DND-41 (cell line): ENCODE results near the gene SPINT2.

ENCODE experiments used
- ATAC-seq: fragments of 200-7000 bp; cut with Tn5 transposase; 3 replicates; pipeline ENCODE4 v1.9.1; 2021; ENCODE audit warnings: low read depth; ENCODE audit not compliant: insufficient read depth
- DNase-seq: peaks from one replicate; pipeline ENCODE4 v3.0.0-alpha.2; 2020
- H2AFZ ChIP-seq: 2 replicates; pipeline ENCODE4 v1.6.0; 2012; ENCODE audit warnings: low read depth, low read length
- H3K27ac ChIP-seq: 2 replicates; pipeline ENCODE4 v1.5.1; 2012; ENCODE audit warnings: low read length, inconsistent platforms
- H3K27me3 ChIP-seq: fragments of 200-600 bp; sonication (generic); 2 replicates; pipeline ENCODE4 v1.6.0; 2012; ENCODE audit warnings: low read length, mild to moderate bottlenecking, inconsistent platforms; ENCODE audit not compliant: insufficient read depth, poor library complexity
- H3K36me3 ChIP-seq: 2 replicates; pipeline ENCODE4 v1.5.1; 2012; ENCODE audit warnings: low read length, inconsistent platforms; ENCODE audit not compliant: insufficient read depth
- H3K4me1 ChIP-seq: 2 replicates; pipeline ENCODE4 v1.5.1; 2012; ENCODE audit warnings: mild to moderate bottlenecking, low read length; ENCODE audit not compliant: insufficient read depth
- H3K4me2 ChIP-seq: 2 replicates; pipeline ENCODE4 v1.6.0; 2012; ENCODE audit warnings: mild to moderate bottlenecking, moderate library complexity, low read length, inconsistent platforms; ENCODE audit not compliant: insufficient read depth
- H3K4me3 ChIP-seq, 2 experiments: fragments of 200-600 bp in 1 of 2; shearing (Covaris generic) in 1 of 2; 2 replicates each; pipeline ENCODE4 v1.5.1; 2012 to 2016; ENCODE audit warnings: inconsistent platforms in 2 of 2, low read length in 2 of 2, mild to moderate bottlenecking in 2 of 2, low read depth in 1 of 2, moderate library complexity in 1 of 2
- H3K79me2 ChIP-seq: 2 replicates; pipeline ENCODE4 v1.6.0; 2012; ENCODE audit warnings: low read length, inconsistent platforms; ENCODE audit not compliant: insufficient read depth
- H3K9ac ChIP-seq: 2 replicates; pipeline ENCODE4 v1.6.0; 2012; ENCODE audit warnings: low read depth, mild to moderate bottlenecking, inconsistent platforms, low read length, moderate library complexity
- H3K9me3 ChIP-seq: 2 replicates; pipeline ENCODE4 v1.5.1; 2012; ENCODE audit warnings: low read length, moderate library complexity, mild to moderate bottlenecking, inconsistent platforms; ENCODE audit not compliant: insufficient read depth, severe bottlenecking
- H4K20me1 ChIP-seq: 2 replicates; pipeline ENCODE4 v1.6.0; 2012; ENCODE audit warnings: low read length; ENCODE audit not compliant: insufficient read depth
- EZH2 ChIP-seq: IDR thresholded peaks from 3 replicates; pipeline ENCODE4 v1.6.1; 2012; ENCODE audit warnings: borderline replicate concordance, low read depth, mild to moderate bottlenecking, moderate library complexity, low read length, inconsistent platforms; ENCODE audit not compliant: severe bottlenecking
- TF ChIP-seq, protein P1 (sequence below): IDR thresholded peaks from 2 replicates; pipeline ENCODE4 v1.5.1; 2012; ENCODE audit warnings: borderline replicate concordance, low read length, moderate library complexity, mild to moderate bottlenecking; ENCODE audit not compliant: poor library complexity, severe bottlenecking; ENCODE audit errors: extremely low read depth

Gene SPINT2

DNA sequence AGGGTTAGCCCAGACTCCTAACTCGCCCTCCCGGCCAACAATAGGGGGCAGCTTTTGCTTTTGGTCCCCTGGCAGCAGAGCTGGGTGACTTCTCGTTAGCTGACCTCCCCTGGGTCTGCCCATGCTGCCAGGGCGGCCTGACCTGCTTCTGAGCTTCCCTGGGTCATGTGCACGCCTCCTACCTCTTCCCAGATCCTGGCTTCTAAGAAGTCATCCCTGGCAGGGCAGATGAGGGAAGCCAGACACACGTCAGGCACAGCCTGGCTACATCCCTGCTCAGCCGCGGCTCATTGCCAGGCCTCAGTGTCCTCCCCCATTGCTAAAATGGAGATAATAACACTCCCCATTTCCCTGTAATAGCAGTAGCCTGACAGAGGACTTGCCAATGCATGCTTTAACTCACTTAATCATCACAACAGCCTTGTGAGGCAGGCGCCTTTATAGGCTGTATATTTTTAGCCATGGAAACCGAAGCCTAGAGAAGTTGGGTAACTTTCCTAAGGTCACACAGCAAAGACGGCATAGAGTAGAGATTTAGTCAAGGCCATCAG, 57.3 kb downstream of the SPINT2 start:
- Histone ChIP-seq H4K20me1 (no peaks in the 10 kb centered on the region), H3K9me3 (no peaks in the 10 kb centered on the region), H3K27me3 (peaks cover 14% of the 10 kb centered on the region), H3K4me3 (no peak overlapping the region), H2AFZ (no peak overlapping the region), H3K79me2 (no peaks in the 10 kb centered on the region), H3K36me3 (no peaks in the 10 kb centered on the region), H3K9ac (no peak overlapping the region), H3K4me1 (peaks cover 12% of the 10 kb centered on the region; the same call in 1 of the 2 replicates), H3K4me2 (no peak overlapping the region), H3K27ac (no peak overlapping the region)
- no peak for TF ChIP-seq EZH2
- TF ChIP-seq, protein P1, sequence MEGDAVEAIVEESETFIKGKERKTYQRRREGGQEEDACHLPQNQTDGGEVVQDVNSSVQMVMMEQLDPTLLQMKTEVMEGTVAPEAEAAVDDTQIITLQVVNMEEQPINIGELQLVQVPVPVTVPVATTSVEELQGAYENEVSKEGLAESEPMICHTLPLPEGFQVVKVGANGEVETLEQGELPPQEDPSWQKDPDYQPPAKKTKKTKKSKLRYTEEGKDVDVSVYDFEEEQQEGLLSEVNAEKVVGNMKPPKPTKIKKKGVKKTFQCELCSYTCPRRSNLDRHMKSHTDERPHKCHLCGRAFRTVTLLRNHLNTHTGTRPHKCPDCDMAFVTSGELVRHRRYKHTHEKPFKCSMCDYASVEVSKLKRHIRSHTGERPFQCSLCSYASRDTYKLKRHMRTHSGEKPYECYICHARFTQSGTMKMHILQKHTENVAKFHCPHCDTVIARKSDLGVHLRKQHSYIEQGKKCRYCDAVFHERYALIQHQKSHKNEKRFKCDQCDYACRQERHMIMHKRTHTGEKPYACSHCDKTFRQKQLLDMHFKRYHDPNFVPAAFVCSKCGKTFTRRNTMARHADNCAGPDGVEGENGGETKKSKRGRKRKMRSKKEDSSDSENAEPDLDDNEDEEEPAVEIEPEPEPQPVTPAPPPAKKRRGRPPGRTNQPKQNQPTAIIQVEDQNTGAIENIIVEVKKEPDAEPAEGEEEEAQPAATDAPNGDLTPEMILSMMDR = no peak
- DNase-seq (no peak), ATAC-seq (no peak)

DNA sequence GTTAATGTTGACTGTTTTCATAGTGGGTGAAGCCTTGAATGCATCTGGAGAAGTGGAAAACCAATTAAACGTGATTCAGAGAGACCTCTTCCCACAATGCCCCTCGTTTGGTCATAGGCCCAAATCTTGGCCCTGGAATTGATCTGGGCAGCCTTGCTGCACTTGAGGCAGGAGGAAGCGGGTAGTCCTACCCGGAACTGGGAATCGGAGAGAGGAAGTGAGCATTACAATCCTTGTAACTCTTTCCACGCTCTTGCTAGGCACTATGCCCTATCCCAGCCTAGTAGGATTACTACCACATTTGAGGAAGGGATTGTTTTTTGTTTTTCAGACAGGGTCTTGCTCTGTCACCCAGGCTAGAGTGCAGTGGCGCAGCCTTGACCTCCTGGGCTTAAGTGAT, 58.9 kb downstream of the SPINT2 start:
- no peak overlapping the region for H2AFZ ChIP-seq
- H3K4me2 ChIP-seq = no peak overlapping the region
- peaks cover 14% of the 10 kb centered on the region for H3K27me3 ChIP-seq
- no peak overlapping the region for H3K9ac ChIP-seq
- no peak for ATAC-seq
- H3K4me3 ChIP-seq = no peak overlapping the region
- peaks cover 9% of the 10 kb centered on the region; the same call in 1 of the 2 replicates for H3K4me1 ChIP-seq
- no peaks in the 10 kb centered on the region for H3K79me2 ChIP-seq
- H3K36me3 ChIP-seq = no peaks in the 10 kb centered on the region
- no peak overlapping the region for H3K27ac ChIP-seq
- H4K20me1 ChIP-seq = no peaks in the 10 kb centered on the region
- TF ChIP-seq EZH2 = no peak
- TF ChIP-seq, protein P1 = no peak
- no peak for DNase-seq
- no peaks in the 10 kb centered on the region for H3K9me3 ChIP-seq

DNA sequence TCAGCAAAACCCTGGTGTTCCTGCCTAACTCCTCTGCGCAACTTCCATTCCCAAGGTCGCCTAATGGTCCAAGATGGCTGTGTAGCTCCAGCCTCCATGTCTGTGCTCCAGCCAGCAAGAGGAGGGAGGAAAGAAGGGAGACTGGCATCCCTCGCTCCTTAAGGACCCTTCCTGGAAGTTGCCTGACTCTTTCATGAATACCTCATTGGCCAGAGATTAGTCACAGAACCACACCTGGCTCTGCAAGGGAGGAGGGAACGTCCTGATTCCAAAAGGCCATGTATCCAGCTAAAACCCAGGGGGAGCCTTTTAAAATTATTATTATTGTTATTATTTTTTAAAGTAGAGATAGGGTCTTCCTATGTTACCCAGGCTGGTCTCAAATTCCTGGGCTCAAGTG, 60.1 kb downstream of the SPINT2 start:
- H3K4me3 ChIP-seq = no peak overlapping the region
- no peaks in the 10 kb centered on the region for H4K20me1 ChIP-seq
- no peak overlapping the region for H3K27ac ChIP-seq
- H3K79me2 ChIP-seq = no peaks in the 10 kb centered on the region
- DNase-seq (no peak), ATAC-seq (no peak)
- no peaks in the 10 kb centered on the region for H3K36me3 ChIP-seq
- TF ChIP-seq, protein P1 = no peak
- no peak for TF ChIP-seq EZH2
- H3K9ac ChIP-seq = no peak overlapping the region
- H3K4me2 ChIP-seq = no peak overlapping the region
- no peaks in the 10 kb centered on the region for H3K9me3 ChIP-seq
- H3K4me1 ChIP-seq = peaks cover 9% of the 10 kb centered on the region; the same call in 1 of the 2 replicates
- H3K27me3 ChIP-seq = peaks cover 9% of the 10 kb centered on the region
- no peak overlapping the region for H2AFZ ChIP-seq

DNA sequence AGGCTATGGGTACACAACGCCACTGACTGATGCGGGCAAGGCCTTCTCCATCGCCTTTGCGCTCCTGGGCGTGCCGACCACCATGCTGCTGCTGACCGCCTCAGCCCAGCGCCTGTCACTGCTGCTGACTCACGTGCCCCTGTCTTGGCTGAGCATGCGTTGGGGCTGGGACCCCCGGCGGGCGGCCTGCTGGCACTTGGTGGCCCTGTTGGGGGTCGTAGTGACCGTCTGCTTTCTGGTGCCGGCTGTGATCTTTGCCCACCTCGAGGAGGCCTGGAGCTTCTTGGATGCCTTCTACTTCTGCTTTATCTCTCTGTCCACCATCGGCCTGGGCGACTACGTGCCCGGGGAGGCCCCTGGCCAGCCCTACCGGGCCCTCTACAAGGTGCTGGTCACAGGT, 62.2 kb downstream of the SPINT2 start:
- TF ChIP-seq EZH2 = no peak
- TF ChIP-seq, protein P1 = no peak
- H3K79me2 ChIP-seq = no peaks in the 10 kb centered on the region
- ATAC-seq = no peak

More for the DNA sequence above, 62.2 kb downstream of the SPINT2 start:
- Histone ChIP-seq H3K27ac (no peak overlapping the region), H3K4me1 (no peaks in the 10 kb centered on the region), H3K36me3 (no peaks in the 10 kb centered on the region), H3K9me3 (no peaks in the 10 kb centered on the region), H3K9ac (no peak overlapping the region), H3K4me3 (no peak overlapping the region), H3K27me3 (no peaks in the 10 kb centered on the region), H2AFZ (no peak overlapping the region), H3K4me2 (no peak overlapping the region), H4K20me1 (no peaks in the 10 kb centered on the region)
- DNase-seq = no peak
